K562 (cell line): Measurements from ENCODE around the gene FEN1. TPM values are rescaled to one million over a fixed set of nuclear protein-coding genes. Genes with fewer than 3 reads are reported as not detected.

ENCODE experiments used
- ARID1B ChIP-seq: fragments of 450-650 bp; IDR thresholded peaks from 2 replicates; pipeline ENCODE4 v1.6.1; 2016; ENCODE audit warnings: antibody characterized with exemption, mild to moderate bottlenecking, inconsistent platforms
- BMI1 ChIP-seq: fragments of 150-350 bp; IDR thresholded peaks from 2 replicates; pipeline ENCODE4 v1.6.1; 2014; ENCODE audit warnings: low read length
- CAMTA2 ChIP-seq: fragments of 250-450 bp; sonication (Bioruptor Pico); conservative IDR thresholded peaks from 2 replicates; pipeline ENCODE4 v1.5.1; 2022
- CTCF ChIP-seq, 3 experiments: IDR thresholded peaks in 2 of 3; conservative IDR thresholded peaks in 1 of 3; 2 replicates each; pipeline ENCODE4 v1.5.1; 2011 to 2012; ENCODE audit warnings: low read length in 3 of 3, mild to moderate bottlenecking in 3 of 3, control low read depth in 2 of 3, improper control_type of control experiment in 1 of 3, inconsistent platforms in 1 of 3, low read depth in 1 of 3, mixed read lengths in 1 of 3, moderate library complexity in 1 of 3; ENCODE audit not compliant: insufficient read depth in 2 of 3
- FOXP1 ChIP-seq: sonication (generic); formaldehyde crosslinking; IDR thresholded peaks from 2 replicates; pipeline ENCODE4 v1.8.0; 2022; ENCODE audit warnings: mild to moderate bottlenecking, missing genetic modification reagents
- FOXP4 ChIP-seq: sonication (generic); formaldehyde crosslinking; IDR thresholded peaks from 2 replicates; pipeline ENCODE4 v1.8.0; 2022; ENCODE audit warnings: mild to moderate bottlenecking, missing genetic modification reagents, borderline replicate concordance
- GTF2E2 ChIP-seq: fragments of 200-800 bp; sonication (Bioruptor generic); IDR thresholded peaks from 2 replicates; pipeline ENCODE4 v1.6.1; 2016; ENCODE audit warnings: missing genetic modification characterization, missing compliant biosample characterization
- HEY1 ChIP-seq: fragments of 250-450 bp; sonication (Bioruptor Pico); IDR thresholded peaks from 2 replicates; pipeline ENCODE4 v1.5.0; 2020; ENCODE audit warnings: mild to moderate bottlenecking, moderate library complexity, borderline replicate concordance
- HMBOX1 ChIP-seq: sonication (generic); IDR thresholded peaks from 2 replicates; pipeline ENCODE4 v1.6.1; 2016
- KLF6 ChIP-seq: fragments of 250-450 bp; sonication (Bioruptor Pico); IDR thresholded peaks from 2 replicates; pipeline ENCODE4 v1.4.0; 2020; ENCODE audit warnings: mild to moderate bottlenecking, moderate library complexity, borderline replicate concordance
- MBD1 ChIP-seq: fragments of 250-450 bp; sonication (Bioruptor Pico); IDR thresholded peaks from 2 replicates; pipeline ENCODE4 v1.8.0; 2022; ENCODE audit warnings: inconsistent platforms
- MTA1 ChIP-seq: fragments of 450-650 bp; IDR thresholded peaks from 2 replicates; pipeline ENCODE4 v1.6.1; 2017; ENCODE audit warnings: borderline replicate concordance
- NR3C1 ChIP-seq: sonication (generic); formaldehyde crosslinking; IDR thresholded peaks from 2 replicates; pipeline ENCODE4 v1.8.1; 2022; ENCODE audit warnings: missing genetic modification reagents
- POLR2H ChIP-seq: IDR thresholded peaks from 2 replicates; pipeline ENCODE4 v1.6.1; 2016; ENCODE audit warnings: missing genetic modification characterization, low read depth, mild to moderate bottlenecking, control low read depth, missing compliant biosample characterization, moderate library complexity
- RUNX1 ChIP-seq: sonication (generic); IDR thresholded peaks from 2 replicates; pipeline ENCODE4 v1.6.1; 2016; ENCODE audit warnings: antibody characterized with exemption, low read depth
- SIX5 ChIP-seq, 2 experiments: IDR thresholded peaks; 2 replicates each; pipeline ENCODE4 v1.6.1; 2011; ENCODE audit warnings: low read length in 2 of 2, borderline replicate concordance in 1 of 2, low read depth in 1 of 2, mild to moderate bottlenecking in 1 of 2, moderate library complexity in 1 of 2; ENCODE audit not compliant: insufficient read depth in 1 of 2
- SMARCB1 ChIP-seq: IDR thresholded peaks from 2 replicates; pipeline ENCODE4 v1.6.1; 2011; ENCODE audit warnings: improper control_type of control experiment, low read depth; ENCODE audit not compliant: insufficient read length
- TCF7 ChIP-seq: sonication (generic); IDR thresholded peaks from 2 replicates; pipeline ENCODE4 v1.6.1; 2016; ENCODE audit warnings: antibody characterized with exemption, borderline replicate concordance
- TCF7L2 ChIP-seq: fragments of 150-350 bp; IDR thresholded peaks from 2 replicates; pipeline ENCODE4 v1.6.1; 2016; ENCODE audit warnings: low read depth, mild to moderate bottlenecking, low read length, moderate library complexity
- ZNF197 ChIP-seq: fragments of 200-800 bp; sonication (Bioruptor generic); IDR thresholded peaks from 2 replicates; pipeline ENCODE4 v1.6.1; 2016; ENCODE audit warnings: low read depth, missing genetic modification characterization, missing compliant biosample characterization
- ZNF41 ChIP-seq: fragments of 250-450 bp; sonication (Bioruptor Pico); conservative IDR thresholded peaks from 2 replicates; pipeline ENCODE4 v1.4.0; 2020; ENCODE audit warnings: mild to moderate bottlenecking
- ZNF764 ChIP-seq: fragments of 250-450 bp; sonication (Bioruptor Pico); IDR thresholded peaks from 2 replicates; pipeline ENCODE4 v1.4.0; 2020; ENCODE audit warnings: low read depth, mild to moderate bottlenecking, moderate library complexity
- polyA plus RNA-seq, 8 experiments: library from polyadenylated mRNA; depleted of rRNA in 4 of 8; stranded (reverse) in 5 of 8; unstranded in 3 of 8; fragments of >200 nt; fragmentation: Nextera tagmentation in 2 of 8; fragmentation: Illumina TruSeq in 1 of 8; extraction: Ambion mirVana in 2 of 8; extraction: Trizol in 1 of 8; gene quantifications; 2 replicates each; pipeline versions ENCODE4 v1.2.1 to v1.2.3, GENCODE V29; 2011 to 2014; ENCODE audit warnings: inconsistent platforms in 1 of 8, missing spikeins in 1 of 8
- total RNA-seq, 7 experiments: library from RNA; depleted of rRNA in 6 of 7; stranded (reverse); fragments of >200 nt in 6 of 7; fragmentation: Illumina TruSeq in 2 of 7; extraction: Trizol in 2 of 7; gene quantifications; 2 replicates each; pipeline versions ENCODE4 v1.2.1 to v1.2.3, GENCODE V29; 2011 to 2021; ENCODE audit warnings: low replicate concordance in 1 of 7

FEN1 gene
- total and polyA plus RNA-seq, 9 of the 15 experiments (the other 6 are each of a cell fraction or from before 2014, with no cell fraction given) = 58.1 to 156 (median 137) TPM

GRCh38 chr11:61833926-61834277 is 41.2 kb downstream of the FEN1 start (continued):
- TF ChIP-seq HMBOX1 (no peak), MBD1 (CRISPR knock-in tag) (0 out of 2 replicates have a peak, but pooled peaks have one; percentile 31), CTCF (IDR thresholded peaks at IDR 0.05 in 2 of 3, conservative IDR thresholded peaks at IDR 0.05 in 1 of 3; ENCODE audit: insufficient read depth in 2 of 3, low read depth in 1 of 3, low read length in 3 of 3) (peak in 1 of 3 experiments; percentile 22; a peak in 1 of 6 replicates), MTA1 (no peak), ZNF197 (CRISPR knock-in tag) (0 out of 2 replicates have a peak, but pooled peaks have one; percentile 2), NR3C1 (no peak), KLF6 (CRISPR knock-in tag) (no peak), ARID1B (no peak), TCF7 (no peak), POLR2H (tag) (no peak), SMARCB1 (no peak), CAMTA2 (CRISPR knock-in tag) (no peak), RUNX1 (no peak), TCF7L2 (no peak), GTF2E2 (tag) (no peak), ZNF764 (CRISPR knock-in tag) (no peak), FOXP4 (no peak), FOXP1 (CRISPR knock-in tag) (no peak), HEY1 (CRISPR knock-in tag) (no peak), BMI1 (no peak), ZNF41 (CRISPR knock-in tag) (no peak), SIX5 (IDR thresholded peaks at IDR 0.05; ENCODE audit: borderline replicate concordance in 1 of 2, insufficient read depth in 1 of 2, low read depth in 1 of 2, low read length in 2 of 2) (no peak)
